SK-N-SH (cell line): ENCODE data around the gene DHX36. TPM values are rescaled to one million over a fixed set of nuclear protein-coding genes. Genes with fewer than 3 reads are reported as not detected.

Experiments used
- CTCF ChIA-PET: fragments of 300-600, 350-600 bp; formaldehyde crosslinking; extraction: SDS; loops from one replicate; lab custom pipeline; 2021; lab: Yijun Ruan, JAX
- POLR2A ChIA-PET: fragments of 350-600 bp; sonication (Branson Sonifier 250); formaldehyde crosslinking; extraction: SDS; loops from one replicate; lab custom pipeline; 2020; ENCODE audit warnings: antibody characterized with exemption, inconsistent platforms; lab: Yijun Ruan, JAX
- DNase-seq: peaks from one replicate; pipeline ENCODE4 v3.0.0; 2012
- H2AFZ ChIP-seq: fragments of 200-600 bp; sonication (generic); 2 replicates; pipeline ENCODE4 v1.8.1; 2016; ENCODE audit warnings: antibody characterized with exemption, mild to moderate bottlenecking, low read depth
- H3F3A ChIP-seq: fragments of 200-600 bp; sonication (generic); replicated peaks from 2 replicates; pipeline ENCODE3; 2016; ENCODE audit warnings: antibody characterized with exemption, mild to moderate bottlenecking; ENCODE audit not compliant: insufficient read depth
- H3K27ac ChIP-seq, 2 experiments: fragments of 200-500 bp in 1 of 2; fragments of 200-600 bp in 1 of 2; sonication (Bioruptor generic) in 1 of 2; sonication (generic), shearing (Covaris generic) in 1 of 2; 2 replicates each; pipeline versions ENCODE4 v1.5.1 to v1.6.1; 2014 to 2016; ENCODE audit warnings: low read depth in 2 of 2, inconsistent platforms in 1 of 2, low read length in 1 of 2, mild to moderate bottlenecking in 1 of 2, mixed read lengths in 1 of 2
- H3K27me3 ChIP-seq: fragments of 200-600 bp; sonication (generic), shearing (Covaris generic); 2 replicates; pipeline ENCODE4 v1.6.1; 2016; ENCODE audit warnings: mixed run types; ENCODE audit not compliant: insufficient read depth
- H3K36me3 ChIP-seq, 2 experiments: fragments of 200-500 bp in 1 of 2; fragments of 200-600 bp in 1 of 2; sonication (Bioruptor generic) in 1 of 2; sonication (generic) in 1 of 2; replicated peaks in 1 of 2; 2 replicates each; pipeline versions ENCODE3 to v1.5.1; 2014 to 2016; ENCODE audit warnings: low read length in 1 of 2, mild to moderate bottlenecking in 1 of 2; ENCODE audit not compliant: insufficient read depth in 2 of 2, control insufficient read depth in 1 of 2
- H3K4me1 ChIP-seq, 2 experiments: fragments of 200-500 bp in 1 of 2; fragments of 200-600 bp in 1 of 2; sonication (Bioruptor generic) in 1 of 2; sonication (generic), shearing (Covaris generic) in 1 of 2; 2 replicates each; pipeline versions ENCODE4 v1.5.1 to v1.6.1; 2014 to 2016; ENCODE audit warnings: low read depth in 1 of 2, low read length in 1 of 2, mixed run types in 1 of 2; ENCODE audit not compliant: insufficient read depth in 2 of 2, control insufficient read depth in 1 of 2
- H3K4me2 ChIP-seq: fragments of 200-600 bp; sonication (generic), shearing (Covaris generic); 2 replicates; pipeline ENCODE4 v1.6.1; 2017; ENCODE audit warnings: mixed run types
- H3K4me3 ChIP-seq, 2 experiments: fragments of 200-500 bp in 1 of 2; fragments of 200-600 bp in 1 of 2; sonication (Bioruptor generic) in 1 of 2; sonication (generic), shearing (Covaris generic) in 1 of 2; 2 replicates each; pipeline versions ENCODE4 v1.5.1 to v1.8.1; 2014 to 2016; ENCODE audit warnings: low read depth in 2 of 2, inconsistent platforms in 1 of 2, low read length in 1 of 2, mild to moderate bottlenecking in 1 of 2, mixed read lengths in 1 of 2, moderate library complexity in 1 of 2
- H3K79me2 ChIP-seq: fragments of 200-600 bp; sonication (generic); 2 replicates; pipeline ENCODE4 v1.8.1; 2017; ENCODE audit warnings: mild to moderate bottlenecking; ENCODE audit not compliant: insufficient read depth
- H3K9ac ChIP-seq: fragments of 200-600 bp; sonication (generic); 2 replicates; pipeline ENCODE4 v1.6.1; 2017; ENCODE audit warnings: mixed run types
- H3K9me2 ChIP-seq: fragments of 200-600 bp; sonication (generic); 2 replicates; pipeline ENCODE4 v1.6.1; 2017; ENCODE audit warnings: mixed run types
- H3K9me3 ChIP-seq: fragments of 200-600 bp; sonication (generic); 2 replicates; pipeline ENCODE4 v1.6.1; 2017; ENCODE audit warnings: mixed run types, mild to moderate bottlenecking, moderate library complexity
- H4K20me1 ChIP-seq: fragments of 200-600 bp; sonication (generic); 2 replicates; pipeline ENCODE4 v1.6.1; 2017; ENCODE audit warnings: mild to moderate bottlenecking, mixed run types; ENCODE audit not compliant: insufficient read depth
- CTCF ChIP-seq: fragments of 200-600 bp; sonication (generic); IDR thresholded peaks from 2 replicates; pipeline ENCODE4 v1.6.1; 2017; ENCODE audit warnings: antibody characterized with exemption, mild to moderate bottlenecking, moderate library complexity
- EP300 ChIP-seq, 2 experiments: IDR thresholded peaks; 2 replicates each; pipeline versions ENCODE4 v1.4.0 to v1.6.1; 2012; ENCODE audit warnings: borderline replicate concordance in 1 of 2, low read depth in 1 of 2, low read length in 1 of 2
- EZH2phosphoT487 ChIP-seq: fragments of 200-600 bp; sonication (generic); IDR thresholded peaks from 2 replicates; pipeline ENCODE4 v1.6.1; 2017; ENCODE audit warnings: low read depth, mixed run types, mild to moderate bottlenecking, antibody characterized with exemption, moderate library complexity, borderline replicate concordance
- FOXM1 ChIP-seq: IDR thresholded peaks from 2 replicates; pipeline ENCODE4 v1.4.0; 2012; ENCODE audit warnings: low read depth, mild to moderate bottlenecking
- GATA2 ChIP-seq: sonication (generic); formaldehyde crosslinking; IDR thresholded peaks from 2 replicates; pipeline ENCODE4 v1.5.0; 2020; ENCODE audit warnings: mild to moderate bottlenecking, missing genetic modification reagents
- IRF3 ChIP-seq: fragments of 150-350 bp; IDR thresholded peaks from 2 replicates; pipeline ENCODE4 v1.6.1; 2016; ENCODE audit warnings: mild to moderate bottlenecking, low read depth, low read length
- MXI1 ChIP-seq: IDR thresholded peaks from 2 replicates; pipeline ENCODE4 v1.6.1; 2012; ENCODE audit warnings: mild to moderate bottlenecking, low read depth, low read length, improper control_type of control experiment
- NRF1 ChIP-seq: IDR thresholded peaks from 2 replicates; pipeline ENCODE4 v1.6.1; 2012; ENCODE audit warnings: low read depth, mild to moderate bottlenecking, low read length
- PBX3 ChIP-seq: IDR thresholded peaks from 2 replicates; pipeline ENCODE4; 2012
- REST ChIP-seq: IDR thresholded peaks from 2 replicates; pipeline ENCODE4 v1.6.1; 2012; ENCODE audit warnings: mild to moderate bottlenecking, low read depth, low read length, moderate library complexity
- RXRA ChIP-seq: IDR thresholded peaks from 2 replicates; pipeline ENCODE4 v1.4.0; 2012; ENCODE audit warnings: low read depth, mild to moderate bottlenecking, borderline replicate concordance
- TCF12 ChIP-seq: IDR thresholded peaks from 2 replicates; pipeline ENCODE4 v1.4.0; 2012
- USF1 ChIP-seq: IDR thresholded peaks from 2 replicates; pipeline ENCODE4 v1.4.0; 2012; ENCODE audit warnings: low read depth, borderline replicate concordance
- USF2 ChIP-seq: fragments of 150-350 bp; IDR thresholded peaks from 2 replicates; pipeline ENCODE4 v1.6.1; 2017; ENCODE audit warnings: antibody characterized with exemption, low read length, low read depth, borderline replicate concordance
- WGBS: methylation state at CpG from one replicate; pipeline ENCODE4 v1.1.6; 2017; ENCODE audit warnings: low lambda C conversion rate; 5-methylcytosine and 5-hydroxymethylcytosine counted together
- polyA plus RNA-seq, 3 experiments: library from polyadenylated mRNA; depleted of rRNA; stranded (reverse); fragments of >200 nt; gene quantifications; 2 replicates each; pipeline ENCODE4 v1.2.3, GENCODE V29; 2012

DHX36 gene
- polyA plus RNA-seq, 1 of the 3 experiments (the other 2 are of a cell fraction) = 22.8 TPM

GRCh38 chr3:154273381-154273780 lies 50.9 kb downstream of the DHX36 start:
- no peaks in the 10 kb centered on the region for H3K79me2 ChIP-seq
- no peaks in the 10 kb centered on the region for H3K27me3 ChIP-seq
- peaks cover 22% of the 10 kb centered on the region for H3F3A ChIP-seq
- H3K36me3 ChIP-seq = peaks cover 80 to 81% of the 10 kb centered on the region in 2 experiments
- H3K4me2 ChIP-seq = no peak overlapping the region
- CTCF ChIA-PET = no interaction called here
- POLR2A ChIA-PET = no interaction called here
- H3K9me3 ChIP-seq = no peaks in the 10 kb centered on the region
- H2AFZ ChIP-seq = no peak overlapping the region
- DNase-seq = no peak
- H3K9me2 ChIP-seq = no peaks in the 10 kb centered on the region
- TF ChIP-seq USF1 = no peak
- no peak for TF ChIP-seq FOXM1
- no peak for TF ChIP-seq TCF12
- no peak for TF ChIP-seq GATA2 (CRISPR knock-in tag)
- TF ChIP-seq RXRA = no peak
- no peak for TF ChIP-seq MXI1
- no peak for TF ChIP-seq USF2
- TF ChIP-seq REST = no peak
- no peak for TF ChIP-seq EP300 (IDR thresholded peaks at IDR 0.05; ENCODE audit: borderline replicate concordance in 1 of 2, low read depth in 1 of 2, low read length in 1 of 2)
- TF ChIP-seq CTCF = no peak
- TF ChIP-seq NRF1 = no peak
- TF ChIP-seq PBX3 = no peak
- no peak for TF ChIP-seq IRF3
- TF ChIP-seq EZH2phosphoT487 = no peak
- no peaks in the 10 kb centered on the region for H3K4me1 ChIP-seq
- 85% methylated on average over 2 of the region's 2 CpGs for WGBS
- H3K27ac ChIP-seq = no peak overlapping the region; a peak in 1 of 4 replicates
- no peak overlapping the region for H3K9ac ChIP-seq
- no peak overlapping the region for H3K4me3 ChIP-seq
- no peaks in the 10 kb centered on the region for H4K20me1 ChIP-seq
